ENCODE measurements around the gene ZFYVE16. TPM values are rescaled to one million over a fixed set of nuclear protein-coding genes. Genes with fewer than 3 reads are reported as not detected.
A peak's percentile ranks its signal among the peaks of the same experiment; 100 is the strongest.

The ZFYVE16 gene
- 10 to 100 TPM; 27.8 to 34.5 TPM for total RNA-seq

DNA sequence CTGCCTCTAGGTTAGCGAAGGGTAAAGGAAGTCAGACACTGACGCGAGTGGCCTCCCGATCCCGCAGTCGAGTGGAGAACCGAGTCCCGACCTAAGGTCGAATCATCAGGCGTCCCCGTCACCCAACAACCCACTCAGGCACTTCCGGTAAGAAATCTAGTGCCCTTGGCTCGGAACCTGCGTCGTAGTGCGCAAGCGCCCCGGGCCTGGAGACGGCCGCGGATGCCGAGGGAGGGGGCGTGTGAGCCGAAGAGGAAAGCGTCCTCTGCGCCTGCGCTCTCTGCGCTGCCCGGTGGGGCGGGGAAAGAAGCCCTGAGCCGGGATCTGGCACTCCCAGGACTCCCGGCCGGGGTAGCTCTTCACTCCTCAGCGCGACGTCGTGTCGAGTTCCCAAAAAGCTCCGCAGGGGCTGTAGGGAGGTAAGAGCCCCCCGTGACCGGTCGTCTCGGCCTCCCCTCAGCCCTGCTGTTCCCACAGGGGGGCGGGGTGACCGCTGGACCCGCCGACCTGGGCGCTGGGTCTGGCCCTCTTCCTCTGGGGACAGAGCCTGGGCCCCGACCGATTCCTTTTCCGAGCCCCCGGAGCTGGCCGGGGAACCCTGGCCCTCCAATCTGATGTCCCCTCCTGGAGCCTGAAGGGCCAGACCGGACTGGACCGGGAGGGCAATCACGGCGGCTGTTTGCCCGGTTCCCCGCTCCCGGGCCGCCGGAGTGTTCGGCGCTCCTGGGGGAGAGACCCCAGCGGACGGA lies at the start of gene ZFYVE16:
Gene ZFYVE16 (plus strand): TSS at position 330 of the 749 bp plus-strand sequence. CDS start 26,084 bp downstream, outside the sequence.
- TF ChIP-seq, protein P1, sequence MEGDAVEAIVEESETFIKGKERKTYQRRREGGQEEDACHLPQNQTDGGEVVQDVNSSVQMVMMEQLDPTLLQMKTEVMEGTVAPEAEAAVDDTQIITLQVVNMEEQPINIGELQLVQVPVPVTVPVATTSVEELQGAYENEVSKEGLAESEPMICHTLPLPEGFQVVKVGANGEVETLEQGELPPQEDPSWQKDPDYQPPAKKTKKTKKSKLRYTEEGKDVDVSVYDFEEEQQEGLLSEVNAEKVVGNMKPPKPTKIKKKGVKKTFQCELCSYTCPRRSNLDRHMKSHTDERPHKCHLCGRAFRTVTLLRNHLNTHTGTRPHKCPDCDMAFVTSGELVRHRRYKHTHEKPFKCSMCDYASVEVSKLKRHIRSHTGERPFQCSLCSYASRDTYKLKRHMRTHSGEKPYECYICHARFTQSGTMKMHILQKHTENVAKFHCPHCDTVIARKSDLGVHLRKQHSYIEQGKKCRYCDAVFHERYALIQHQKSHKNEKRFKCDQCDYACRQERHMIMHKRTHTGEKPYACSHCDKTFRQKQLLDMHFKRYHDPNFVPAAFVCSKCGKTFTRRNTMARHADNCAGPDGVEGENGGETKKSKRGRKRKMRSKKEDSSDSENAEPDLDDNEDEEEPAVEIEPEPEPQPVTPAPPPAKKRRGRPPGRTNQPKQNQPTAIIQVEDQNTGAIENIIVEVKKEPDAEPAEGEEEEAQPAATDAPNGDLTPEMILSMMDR (IDR thresholded peaks at IDR 0.05) = peak in 1 of 2 donors; percentile 54
- Histone ChIP-seq H3K4me1 (peaks cover 0 to 35% of the 10 kb centered on the region in 2 donors), H3K27me3 (no peaks in the 10 kb centered on the region), H3K9me3 (no peaks in the 10 kb centered on the region), H3K27ac (peak within 1 kb of the TSS; percentile 97 to 99), H3K36me3 (no peaks in the 10 kb centered on the region), H3K4me3 (peak within 1 kb of the TSS; percentile 82 to 84)
- peak; percentile 97 for DNase-seq (ENCODE audit: low spot score)

DNA sequence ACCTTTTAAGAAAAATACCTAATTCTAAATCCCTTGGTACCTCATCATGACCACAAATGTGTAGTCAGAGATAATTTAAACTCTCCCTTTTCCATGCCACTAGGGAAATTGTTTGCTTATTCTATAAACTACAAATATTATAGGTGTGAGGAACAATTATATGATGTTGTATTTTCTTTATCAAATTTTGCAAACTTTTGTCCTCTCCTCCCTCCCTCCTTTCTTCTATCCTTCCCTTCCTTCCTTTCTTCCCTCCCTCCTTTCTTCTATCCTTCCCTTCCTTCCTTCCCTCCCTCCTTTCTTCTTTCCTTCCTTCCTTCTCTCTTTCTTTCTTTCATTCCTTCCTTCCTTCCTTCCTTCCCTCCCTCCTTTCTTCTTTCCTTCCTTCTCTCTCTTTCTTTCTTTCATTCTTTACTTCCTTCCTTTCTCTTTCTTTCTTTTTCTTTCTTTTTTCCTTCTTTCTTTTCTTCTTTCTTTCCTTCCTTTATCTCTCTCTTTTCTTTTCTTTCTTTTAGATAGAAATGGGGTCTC lies 46.9 kb upstream of the ZFYVE16 start:
- TF ChIP-seq, protein P1 (IDR thresholded peaks at IDR 0.05) = no peak
- Histone ChIP-seq H3K4me1 (no peaks in the 10 kb centered on the region), H3K4me3 (no peak overlapping the region), H3K36me3 (no peaks in the 10 kb centered on the region), H3K27me3 (no peaks in the 10 kb centered on the region), H3K9me3 (no peaks in the 10 kb centered on the region), H3K27ac (no peak overlapping the region)
- no peak for DNase-seq (ENCODE audit: low spot score)

DNA sequence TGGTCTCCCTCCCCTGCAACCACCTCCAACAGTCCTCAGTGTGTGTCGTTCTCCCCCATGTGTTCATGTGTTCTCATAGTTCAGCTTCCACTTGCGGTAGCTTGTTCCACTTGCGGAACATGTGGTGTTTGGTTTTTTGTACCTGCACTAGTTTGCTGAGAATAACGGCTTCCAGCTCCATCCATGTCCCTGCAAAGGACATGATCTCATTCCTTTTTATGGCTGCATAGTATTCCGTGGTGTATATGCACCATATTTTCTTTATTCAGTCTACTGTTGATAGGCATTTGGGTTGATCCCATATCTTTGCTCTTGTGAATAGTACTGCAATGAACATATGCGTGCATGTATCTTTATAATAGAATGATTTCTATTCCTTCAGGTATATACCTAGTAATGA lies 43.0 kb upstream of the ZFYVE16 start:
- TF ChIP-seq, protein P1 (IDR thresholded peaks at IDR 0.05) = no peak
- Histone ChIP-seq H3K27ac (no peak overlapping the region), H3K36me3 (no peaks in the 10 kb centered on the region), H3K9me3 (no peaks in the 10 kb centered on the region), H3K27me3 (no peaks in the 10 kb centered on the region), H3K4me3 (no peak overlapping the region), H3K4me1 (no peaks in the 10 kb centered on the region)
- DNase-seq (ENCODE audit: low spot score) = no peak

DNA sequence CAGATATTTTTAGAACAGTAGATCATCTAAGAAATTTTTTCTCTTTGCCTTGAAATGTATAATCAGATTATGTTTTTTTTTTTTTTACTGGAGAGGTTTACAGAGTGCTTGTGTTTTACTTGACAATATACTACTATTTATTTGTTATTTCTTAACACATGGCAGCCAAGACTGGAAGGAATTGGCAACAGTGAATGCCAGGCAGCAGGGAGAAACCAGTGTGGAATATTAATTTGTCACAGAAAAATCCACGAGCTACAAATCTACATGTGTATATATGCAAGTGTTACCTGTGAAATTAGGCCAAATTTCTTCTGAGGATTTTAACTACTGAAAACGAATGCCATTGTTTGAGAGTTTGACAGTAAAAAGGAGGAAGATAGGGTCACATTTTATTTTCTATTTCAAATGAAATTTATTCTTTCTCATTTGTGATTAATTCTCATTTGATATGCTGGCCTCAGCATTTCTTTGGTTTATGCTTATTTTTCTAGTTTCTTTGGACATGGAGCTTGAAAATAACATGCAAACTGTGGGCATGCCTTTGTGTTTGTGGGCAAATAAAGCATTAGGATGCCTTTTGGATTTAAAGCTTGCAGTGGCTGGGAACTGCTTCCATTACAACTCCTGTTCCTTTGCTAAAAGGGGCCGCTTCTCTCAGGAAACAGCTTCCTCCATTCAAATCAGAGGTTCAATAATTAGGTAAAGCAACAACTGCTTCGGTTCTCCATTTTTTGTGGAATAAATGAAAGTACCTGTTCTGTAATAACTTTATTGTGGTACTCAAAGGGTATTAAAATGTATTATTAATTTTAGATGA lies 39.0 kb upstream of the ZFYVE16 start:
- Histone ChIP-seq H3K4me1 (no peaks in the 10 kb centered on the region), H3K4me3 (no peak overlapping the region), H3K9me3 (no peaks in the 10 kb centered on the region), H3K27me3 (no peaks in the 10 kb centered on the region), H3K27ac (no peak overlapping the region), H3K36me3 (no peaks in the 10 kb centered on the region)
- TF ChIP-seq, protein P1 (IDR thresholded peaks at IDR 0.05) = no peak
- DNase-seq (ENCODE audit: low spot score) = no peak

DNA sequence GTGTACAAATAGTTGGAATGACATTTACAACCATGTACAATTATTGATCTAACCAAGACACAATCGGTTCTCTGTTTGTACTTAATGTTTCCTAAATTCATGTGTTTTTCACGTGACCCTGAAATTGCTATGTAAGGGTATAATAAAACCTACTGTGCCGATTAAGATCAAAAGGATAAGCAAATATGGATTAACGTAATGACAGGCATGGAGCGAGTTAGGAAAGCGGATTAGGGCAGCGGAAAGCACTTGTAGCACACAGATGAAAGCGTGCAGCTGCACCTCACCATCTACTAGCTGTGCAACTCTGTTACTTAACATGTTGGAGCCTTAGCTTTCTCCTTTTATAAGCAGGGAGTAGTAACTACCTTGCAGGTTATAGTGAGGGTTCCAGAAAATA lies 38.3 kb upstream of the ZFYVE16 start:
- H3K4me3 ChIP-seq = no peak overlapping the region
- no peaks in the 10 kb centered on the region for H3K27me3 ChIP-seq
- DNase-seq (ENCODE audit: low spot score) = no peak
- no peaks in the 10 kb centered on the region for H3K36me3 ChIP-seq
- TF ChIP-seq, protein P1 (IDR thresholded peaks at IDR 0.05) = no peak
- no peaks in the 10 kb centered on the region for H3K9me3 ChIP-seq
- no peak overlapping the region for H3K27ac ChIP-seq
- no peaks in the 10 kb centered on the region for H3K4me1 ChIP-seq

Data from right atrium auricular region (tissue), 2 donors.